HCT116 (cell line): ENCODE data around the gene HAO2.

Source experiments
- CTCF ChIP-seq, 3 experiments: fragments of 200-600 bp in 1 of 3; sonication (generic) in 1 of 3; IDR thresholded peaks in 2 of 3; conservative IDR thresholded peaks in 1 of 3; 2 replicates each; pipeline ENCODE4 v1.5.1; 2012 to 2017; ENCODE audit warnings: low read depth in 2 of 3, low read length in 2 of 3, antibody characterized with exemption in 1 of 3, borderline replicate concordance in 1 of 3, control low read depth in 1 of 3, mild to moderate bottlenecking in 1 of 3, mixed read lengths in 1 of 3, mixed run types in 1 of 3, moderate library complexity in 1 of 3; ENCODE audit not compliant: insufficient read depth in 1 of 3
- EZH2 ChIP-seq: fragments of 200-600 bp; sonication (generic); IDR thresholded peaks from 2 replicates; pipeline ENCODE4 v1.6.1; 2017; ENCODE audit warnings: antibody characterized with exemption, mixed run types
- MAX ChIP-seq: IDR thresholded peaks from 2 replicates; pipeline ENCODE4 v1.6.1; 2012
- POLR2A ChIP-seq: IDR thresholded peaks from 2 replicates; pipeline ENCODE4 v1.7.0; 2011; ENCODE audit warnings: borderline replicate concordance; ENCODE audit not compliant: insufficient read depth, insufficient read length; ENCODE audit errors: extremely low read depth
- REST ChIP-seq: IDR thresholded peaks from 2 replicates; pipeline ENCODE4 v1.6.1; 2012; ENCODE audit warnings: low read depth

- TF ChIP-seq MAX (no peak), CTCF (IDR thresholded peaks at IDR 0.05 in 2 of 3, conservative IDR thresholded peaks at IDR 0.05 in 1 of 3; ENCODE audit: borderline replicate concordance in 1 of 3, insufficient read depth in 1 of 3, low read depth in 2 of 3, low read length in 2 of 3) (no peak), POLR2A (no peak), REST (no peak), EZH2 (no peak)
These were observed 66.5 kb downstream of the HAO2 start for GRCh38 chr1:119435052-119435451.
